Astrocyte (in vitro differentiated cells and primary cell): Measurements from ENCODE around the gene COQ5. TPM values are rescaled to one million over a fixed set of nuclear protein-coding genes. Genes with fewer than 3 reads are reported as not detected.

Experiments
- DNase-seq: peaks from one replicate; pipeline ENCODE4 v3.0.0-alpha.2; 2010; ENCODE audit warnings: low read depth
- FAIRE-seq: peaks from 2 replicates; lab custom pipeline; 2011; peaks lifted over from hg19 to GRCh38; lab: Jason Lieb, UNC
- H2AFZ ChIP-seq: 2 replicates; pipeline ENCODE4 v1.6.0; 2012; ENCODE audit warnings: low read depth, low read length, inconsistent platforms
- H3K27ac ChIP-seq: 2 replicates; pipeline ENCODE4 v1.5.1; 2011; ENCODE audit warnings: low read depth, low read length, inconsistent platforms
- H3K27me3 ChIP-seq: 2 replicates; pipeline ENCODE4 v1.6.0; 2011; ENCODE audit warnings: low read length, inconsistent platforms; ENCODE audit not compliant: insufficient read depth
- H3K36me3 ChIP-seq: 2 replicates; pipeline ENCODE4 v1.5.1; 2011; ENCODE audit warnings: low read length, inconsistent platforms; ENCODE audit not compliant: insufficient read depth
- H3K4me1 ChIP-seq: 2 replicates; pipeline ENCODE4 v1.5.1; 2011; ENCODE audit warnings: low read length, inconsistent platforms; ENCODE audit not compliant: insufficient read depth
- H3K4me2 ChIP-seq: 2 replicates; pipeline ENCODE4 v1.6.0; 2012; ENCODE audit warnings: low read length, inconsistent platforms
- H3K4me3 ChIP-seq: 2 replicates; pipeline ENCODE4 v1.5.1; 2011; ENCODE audit warnings: low read depth, mild to moderate bottlenecking, low read length, inconsistent platforms; ENCODE audit not compliant: insufficient read depth
- H3K79me2 ChIP-seq: 2 replicates; pipeline ENCODE4 v1.6.0; 2012; ENCODE audit warnings: mild to moderate bottlenecking, low read length, inconsistent platforms; ENCODE audit not compliant: insufficient read depth
- H3K9ac ChIP-seq: 2 replicates; pipeline ENCODE4 v1.6.0; 2012; ENCODE audit warnings: mild to moderate bottlenecking, low read length, inconsistent platforms
- H3K9me3 ChIP-seq: 2 replicates; pipeline ENCODE4 v1.5.1; 2012; ENCODE audit warnings: low read depth, mild to moderate bottlenecking, low read length, inconsistent platforms; ENCODE audit not compliant: insufficient read depth
- H4K20me1 ChIP-seq: 2 replicates; pipeline ENCODE4 v1.6.0; 2012; ENCODE audit warnings: low read length, inconsistent platforms; ENCODE audit not compliant: insufficient read depth
- H3K27ac Mint-ChIP-seq: one replicate; pipeline ENCODE4 v1.8.0; 2021; ENCODE audit warnings: mild to moderate bottlenecking, mixed read lengths; ENCODE audit not compliant: unreplicated experiment
- H3K27me3 Mint-ChIP-seq: one replicate; pipeline ENCODE4 v1.8.0; 2021; ENCODE audit warnings: low read depth, mixed read lengths; ENCODE audit not compliant: unreplicated experiment
- H3K36me3 Mint-ChIP-seq: one replicate; pipeline ENCODE4 v1.8.0; 2021; ENCODE audit warnings: low read depth, mixed read lengths; ENCODE audit not compliant: unreplicated experiment
- H3K4me1 Mint-ChIP-seq: one replicate; pipeline ENCODE4 v1.8.0; 2021; ENCODE audit warnings: low read depth, mixed read lengths; ENCODE audit not compliant: unreplicated experiment
- H3K4me3 Mint-ChIP-seq: one replicate; pipeline ENCODE4 v1.8.0; 2021; ENCODE audit warnings: mild to moderate bottlenecking, moderate library complexity, mixed read lengths; ENCODE audit not compliant: unreplicated experiment
- H3K9me3 Mint-ChIP-seq: one replicate; pipeline ENCODE4 v1.8.0; 2021; ENCODE audit warnings: mild to moderate bottlenecking, mixed read lengths; ENCODE audit not compliant: unreplicated experiment
- CTCF ChIP-seq: IDR thresholded peaks from 2 replicates; pipeline ENCODE4 v1.5.1; 2011; ENCODE audit warnings: low read depth, mild to moderate bottlenecking, inconsistent platforms, low read length, moderate library complexity; ENCODE audit not compliant: insufficient read depth
- EZH2 ChIP-seq: IDR thresholded peaks from 2 replicates; pipeline ENCODE4 v1.6.1; 2012; ENCODE audit warnings: mild to moderate bottlenecking, low read length, inconsistent platforms; ENCODE audit not compliant: insufficient read depth
- total RNA-seq: library from RNA; stranded (reverse); gene quantifications from 2 replicates; pipeline ENCODE4 v1.2.1, GENCODE V29; 2021

The COQ5 gene
- total RNA-seq, 1 donor from 2014 or later: 23.4 TPM

GRCh38 chr12:120562906-120563305, 33.9 kb upstream of the COQ5 start:
- no peaks in the 10 kb centered on the region for H3K27me3 Mint-ChIP-seq
- no peaks in the 10 kb centered on the region for H3K27me3 ChIP-seq

DNA sequence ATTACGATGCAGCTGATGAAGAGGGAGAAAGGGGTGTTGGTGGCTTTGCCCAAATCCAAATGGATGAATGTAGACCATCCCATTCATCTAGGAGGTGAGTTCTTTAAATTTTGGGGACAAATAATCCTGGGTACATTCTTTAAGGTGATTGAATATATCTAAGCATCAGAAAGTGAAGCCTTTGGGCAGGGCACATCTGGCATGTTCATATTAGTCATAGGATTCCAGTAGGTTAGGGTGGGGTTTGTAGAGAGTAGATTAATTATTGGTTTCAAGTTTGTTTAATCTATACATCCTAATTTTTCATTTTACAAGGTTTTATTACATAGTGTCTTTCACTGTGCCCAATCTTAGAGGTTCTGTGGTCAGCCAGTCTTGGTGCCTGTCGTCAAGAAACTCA, 28.6 kb upstream of the COQ5 start:
- Histone ChIP-seq H3K4me2 (no peak overlapping the region), H3K4me1 (no peaks in the 10 kb centered on the region), H4K20me1 (peaks cover 34% of the 10 kb centered on the region), H3K27me3 (no peaks in the 10 kb centered on the region), H2AFZ (no peak overlapping the region), H3K4me3 (no peak overlapping the region), H3K79me2 (peaks cover 2% of the 10 kb centered on the region), H3K9ac (no peak overlapping the region), H3K27ac (no peak overlapping the region), H3K36me3 (peaks cover 38% of the 10 kb centered on the region), H3K9me3 (no peaks in the 10 kb centered on the region)
- Mint-ChIP-seq H3K9me3 (no peaks in the 10 kb centered on the region), H3K4me3 (no peak overlapping the region), H3K36me3 (peaks cover 20% of the 10 kb centered on the region), H3K27me3 (no peaks in the 10 kb centered on the region), H3K27ac (no peak overlapping the region), H3K4me1 (no peaks in the 10 kb centered on the region)
- TF ChIP-seq CTCF (no peak), EZH2 (no peak)
- no peak for FAIRE-seq
- no peak for DNase-seq

More at GRCh38 chr12:120562906-120563305, 33.9 kb upstream of the COQ5 start:
- H4K20me1 ChIP-seq: peaks cover 37% of the 10 kb centered on the region
- peaks cover 13% of the 10 kb centered on the region for H3K36me3 Mint-ChIP-seq
- peaks cover 60% of the 10 kb centered on the region for H3K36me3 ChIP-seq
- H3K4me2 ChIP-seq: no peak overlapping the region
- no peak for DNase-seq
- no peak overlapping the region for H3K4me3 ChIP-seq
- no peaks in the 10 kb centered on the region for H3K9me3 ChIP-seq
- no peak overlapping the region for H2AFZ ChIP-seq
- no peak for FAIRE-seq
- no peak overlapping the region for H3K27ac Mint-ChIP-seq
- H3K79me2 ChIP-seq: no peaks in the 10 kb centered on the region
- no peak overlapping the region for H3K27ac ChIP-seq
- no peak for TF ChIP-seq EZH2
- no peak for TF ChIP-seq CTCF
- H3K4me1 Mint-ChIP-seq: no peaks in the 10 kb centered on the region
- H3K9me3 Mint-ChIP-seq: no peaks in the 10 kb centered on the region
- no peaks in the 10 kb centered on the region for H3K4me1 ChIP-seq
- H3K9ac ChIP-seq: no peak overlapping the region
- no peak overlapping the region for H3K4me3 Mint-ChIP-seq

DNA sequence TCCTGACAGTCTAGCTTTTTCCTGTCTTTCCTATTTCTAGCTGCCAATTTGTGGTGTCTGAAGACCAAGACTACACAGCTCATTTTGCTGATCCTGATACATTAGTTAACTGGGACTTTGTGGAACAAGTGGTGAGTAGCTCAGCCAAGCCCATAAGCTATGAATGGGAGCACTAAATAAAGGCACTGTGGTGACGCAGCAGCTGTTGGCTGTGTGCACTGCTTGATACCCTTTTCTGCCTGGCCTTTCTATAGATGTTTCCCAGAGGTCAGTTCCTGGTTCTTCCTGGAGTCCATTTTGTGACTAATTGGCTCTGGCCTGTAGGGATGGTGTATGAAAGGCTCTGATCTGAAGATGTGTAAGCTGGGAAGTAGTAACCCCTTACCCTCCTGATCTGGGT, 25.7 kb upstream of the COQ5 start:
- Mint-ChIP-seq H3K27ac (no peak overlapping the region), H3K27me3 (no peaks in the 10 kb centered on the region), H3K9me3 (no peaks in the 10 kb centered on the region), H3K4me3 (no peak overlapping the region), H3K36me3 (peaks cover 18% of the 10 kb centered on the region), H3K4me1 (no peaks in the 10 kb centered on the region)
- H3K36me3 ChIP-seq: peaks cover 32% of the 10 kb centered on the region
- no peak overlapping the region for H3K4me3 ChIP-seq
- H3K9ac ChIP-seq: no peak overlapping the region
- peaks cover 3% of the 10 kb centered on the region for H3K4me1 ChIP-seq
- H3K27me3 ChIP-seq: no peaks in the 10 kb centered on the region
- no peak overlapping the region for H3K4me2 ChIP-seq
- peaks cover 18% of the 10 kb centered on the region for H3K79me2 ChIP-seq
- no peak for DNase-seq
- no peak overlapping the region for H3K27ac ChIP-seq
- no peak overlapping the region for H2AFZ ChIP-seq
- H4K20me1 ChIP-seq: peaks cover 39% of the 10 kb centered on the region
- no peaks in the 10 kb centered on the region for H3K9me3 ChIP-seq
- TF ChIP-seq CTCF (no peak), EZH2 (no peak)
- FAIRE-seq: no peak
